ENCODE results near the gene QKI.

DNA sequence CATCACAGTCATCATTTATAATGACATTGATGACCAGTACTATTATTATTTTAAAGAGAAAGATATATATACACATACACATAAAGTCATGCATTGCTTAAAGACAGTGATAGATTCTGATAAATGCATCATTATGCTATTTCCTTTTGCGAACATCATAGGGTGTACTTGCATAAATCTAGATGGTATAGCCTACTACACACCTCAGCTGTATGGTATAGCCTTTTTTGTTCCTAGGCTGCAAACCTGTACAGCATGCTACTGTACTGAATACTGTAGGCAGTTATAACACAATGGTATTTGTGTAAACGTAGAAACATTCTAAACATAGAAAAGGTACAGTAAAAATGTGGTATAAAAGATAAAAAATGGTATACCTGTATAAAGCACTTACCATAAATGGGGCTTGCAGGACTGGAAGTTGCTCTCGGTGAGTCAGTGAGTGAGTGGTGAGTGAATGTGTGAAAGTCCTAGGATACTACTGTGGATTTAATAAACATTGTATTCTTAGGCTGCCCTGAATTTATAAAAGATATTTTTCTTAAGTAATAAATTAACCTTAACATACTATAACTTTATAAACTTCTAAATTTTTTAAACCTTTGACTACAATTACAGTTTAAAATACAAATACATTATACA is 23.9 kb downstream of the QKI start:
- TF ChIP-seq, protein P1, sequence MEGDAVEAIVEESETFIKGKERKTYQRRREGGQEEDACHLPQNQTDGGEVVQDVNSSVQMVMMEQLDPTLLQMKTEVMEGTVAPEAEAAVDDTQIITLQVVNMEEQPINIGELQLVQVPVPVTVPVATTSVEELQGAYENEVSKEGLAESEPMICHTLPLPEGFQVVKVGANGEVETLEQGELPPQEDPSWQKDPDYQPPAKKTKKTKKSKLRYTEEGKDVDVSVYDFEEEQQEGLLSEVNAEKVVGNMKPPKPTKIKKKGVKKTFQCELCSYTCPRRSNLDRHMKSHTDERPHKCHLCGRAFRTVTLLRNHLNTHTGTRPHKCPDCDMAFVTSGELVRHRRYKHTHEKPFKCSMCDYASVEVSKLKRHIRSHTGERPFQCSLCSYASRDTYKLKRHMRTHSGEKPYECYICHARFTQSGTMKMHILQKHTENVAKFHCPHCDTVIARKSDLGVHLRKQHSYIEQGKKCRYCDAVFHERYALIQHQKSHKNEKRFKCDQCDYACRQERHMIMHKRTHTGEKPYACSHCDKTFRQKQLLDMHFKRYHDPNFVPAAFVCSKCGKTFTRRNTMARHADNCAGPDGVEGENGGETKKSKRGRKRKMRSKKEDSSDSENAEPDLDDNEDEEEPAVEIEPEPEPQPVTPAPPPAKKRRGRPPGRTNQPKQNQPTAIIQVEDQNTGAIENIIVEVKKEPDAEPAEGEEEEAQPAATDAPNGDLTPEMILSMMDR (optimal IDR thresholded peaks at IDR 0.05 in 1 of 3, IDR thresholded peaks at IDR 0.05 in 1 of 3, conservative IDR thresholded peaks at IDR 0.05 in 1 of 3; ENCODE audit: extremely low read depth in 1 of 3, insufficient read depth in 2 of 3, low read length in 3 of 3), result no peak
- TF ChIP-seq EZH2 (IDR thresholded peaks at IDR 0.05; ENCODE audit: low read length), result no peak

Data from keratinocyte (primary cell).